NCI-H69 (cell line): ENCODE results near the gene ANKHD1.

Experiments used
- DNase-seq: peaks from one replicate; lab custom pipeline; 2025; lab: John Stamatoyannopoulos, UW

Gene ANKHD1, protein sequence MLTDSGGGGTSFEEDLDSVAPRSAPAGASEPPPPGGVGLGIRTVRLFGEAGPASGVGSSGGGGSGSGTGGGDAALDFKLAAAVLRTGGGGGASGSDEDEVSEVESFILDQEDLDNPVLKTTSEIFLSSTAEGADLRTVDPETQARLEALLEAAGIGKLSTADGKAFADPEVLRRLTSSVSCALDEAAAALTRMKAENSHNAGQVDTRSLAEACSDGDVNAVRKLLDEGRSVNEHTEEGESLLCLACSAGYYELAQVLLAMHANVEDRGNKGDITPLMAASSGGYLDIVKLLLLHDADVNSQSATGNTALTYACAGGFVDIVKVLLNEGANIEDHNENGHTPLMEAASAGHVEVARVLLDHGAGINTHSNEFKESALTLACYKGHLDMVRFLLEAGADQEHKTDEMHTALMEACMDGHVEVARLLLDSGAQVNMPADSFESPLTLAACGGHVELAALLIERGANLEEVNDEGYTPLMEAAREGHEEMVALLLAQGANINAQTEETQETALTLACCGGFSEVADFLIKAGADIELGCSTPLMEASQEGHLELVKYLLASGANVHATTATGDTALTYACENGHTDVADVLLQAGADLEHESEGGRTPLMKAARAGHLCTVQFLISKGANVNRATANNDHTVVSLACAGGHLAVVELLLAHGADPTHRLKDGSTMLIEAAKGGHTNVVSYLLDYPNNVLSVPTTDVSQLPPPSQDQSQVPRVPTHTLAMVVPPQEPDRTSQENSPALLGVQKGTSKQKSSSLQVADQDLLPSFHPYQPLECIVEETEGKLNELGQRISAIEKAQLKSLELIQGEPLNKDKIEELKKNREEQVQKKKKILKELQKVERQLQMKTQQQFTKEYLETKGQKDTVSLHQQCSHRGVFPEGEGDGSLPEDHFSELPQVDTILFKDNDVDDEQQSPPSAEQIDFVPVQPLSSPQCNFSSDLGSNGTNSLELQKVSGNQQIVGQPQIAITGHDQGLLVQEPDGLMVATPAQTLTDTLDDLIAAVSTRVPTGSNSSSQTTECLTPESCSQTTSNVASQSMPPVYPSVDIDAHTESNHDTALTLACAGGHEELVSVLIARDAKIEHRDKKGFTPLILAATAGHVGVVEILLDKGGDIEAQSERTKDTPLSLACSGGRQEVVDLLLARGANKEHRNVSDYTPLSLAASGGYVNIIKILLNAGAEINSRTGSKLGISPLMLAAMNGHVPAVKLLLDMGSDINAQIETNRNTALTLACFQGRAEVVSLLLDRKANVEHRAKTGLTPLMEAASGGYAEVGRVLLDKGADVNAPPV (N-terminal part only)

DNA sequence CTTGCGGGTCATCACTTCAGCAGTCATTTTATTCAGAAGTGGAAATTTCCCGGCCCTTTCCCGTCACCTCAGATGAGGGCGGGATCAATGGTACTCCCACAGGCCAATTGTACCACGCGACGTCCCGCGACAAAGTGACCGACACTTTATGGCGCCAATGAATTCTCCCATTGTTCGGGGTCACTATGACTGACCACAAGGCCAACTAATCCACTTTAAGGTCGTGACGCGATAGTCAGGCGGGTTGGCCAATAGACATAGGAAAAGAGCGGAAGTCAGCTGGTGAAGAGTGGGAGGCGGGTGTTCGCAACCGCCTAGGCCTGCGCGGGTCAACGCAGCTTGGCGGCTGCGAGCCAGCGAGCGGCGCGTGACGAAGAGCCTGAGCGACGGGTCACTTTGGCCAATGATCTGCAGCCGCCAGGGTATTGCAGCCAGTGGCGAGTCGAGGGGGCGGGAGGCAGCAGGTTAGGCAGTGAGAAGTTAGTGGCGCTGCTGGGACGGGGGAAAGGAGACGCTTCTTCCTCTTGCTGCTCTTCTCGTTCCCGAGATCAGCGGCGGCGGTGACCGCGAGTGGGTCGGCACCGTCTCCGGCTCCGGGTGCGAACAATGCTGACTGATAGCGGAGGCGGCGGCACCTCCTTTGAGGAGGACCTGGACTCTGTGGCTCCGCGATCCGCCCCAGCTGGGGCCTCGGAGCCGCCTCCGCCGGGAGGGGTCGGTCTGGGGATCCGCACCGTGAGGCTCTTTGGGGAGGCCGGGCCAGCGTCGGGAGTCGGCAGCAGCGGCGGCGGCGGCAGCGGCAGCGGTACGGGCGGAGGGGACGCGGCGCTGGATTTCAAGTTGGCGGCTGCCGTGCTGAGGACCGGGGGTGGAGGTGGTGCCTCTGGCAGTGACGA is at the start of gene ANKHD1:
Gene ANKHD1 (plus strand): TSS at position 472 of the 896 bp plus-strand sequence. CDS start 135 bp downstream, at position 607.
- peak; percentile 100 for DNase-seq

DNA sequence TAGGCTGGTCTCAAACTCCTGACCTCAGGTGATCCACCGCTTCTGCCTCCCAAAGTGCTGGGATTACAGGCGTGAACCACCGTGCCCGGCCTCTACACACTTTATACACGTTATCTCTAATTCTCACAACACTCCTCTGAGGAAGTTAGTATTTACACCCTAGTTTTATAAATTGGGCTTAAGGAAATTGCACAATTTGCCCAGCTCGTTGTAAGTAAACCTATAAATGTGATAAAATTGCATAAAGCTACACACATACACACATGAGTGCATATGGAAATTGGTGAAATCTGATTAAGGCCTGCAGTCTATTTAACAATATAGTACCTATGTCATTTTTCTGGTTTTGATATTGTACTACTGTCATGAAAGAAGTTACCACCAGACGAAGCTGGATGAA is 46.1 kb upstream of the ANKHD1 start:
- DNase-seq = no peak

DNA sequence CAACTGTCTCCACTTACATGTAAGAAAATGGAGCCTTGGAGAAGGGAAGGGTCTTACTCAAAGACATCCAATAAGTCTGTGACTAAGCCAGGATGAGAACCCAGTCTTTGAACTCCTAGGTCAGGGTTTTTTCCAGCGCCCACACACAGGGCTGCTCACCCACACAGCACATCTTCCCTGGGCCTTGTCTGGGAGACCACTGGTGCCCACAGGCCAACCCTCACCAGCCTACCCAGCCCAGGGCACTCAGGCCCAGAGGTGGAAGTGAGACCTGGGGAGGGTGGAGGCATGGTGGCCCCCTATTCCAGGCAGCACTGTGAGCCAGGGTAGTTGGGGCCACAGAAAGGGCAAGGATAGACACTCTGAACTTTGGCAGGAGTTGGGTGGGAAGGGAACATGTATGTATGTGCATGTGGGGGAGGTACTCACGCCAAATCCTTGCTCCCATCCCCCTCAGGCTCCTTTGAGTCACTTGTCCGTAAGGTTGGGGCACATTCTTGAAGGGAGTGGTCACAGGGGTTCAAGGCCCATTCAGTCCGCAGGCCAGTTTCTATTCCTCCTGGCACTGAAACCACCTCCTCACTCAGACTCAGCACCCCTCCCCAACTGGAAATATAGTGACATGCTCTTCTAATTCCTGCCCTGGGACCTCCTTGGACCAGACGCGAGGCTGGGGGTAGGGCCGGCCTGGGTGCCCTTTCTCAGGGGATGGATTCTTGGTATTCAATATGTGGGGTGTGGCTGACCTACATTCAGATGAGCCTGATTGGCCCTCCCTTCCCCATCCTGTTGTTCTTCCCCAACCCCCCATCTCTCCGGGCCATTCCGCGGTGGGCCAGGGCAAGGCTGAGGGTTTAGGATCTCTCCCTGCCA is 44.5 kb upstream of the ANKHD1 start:
- no peak for DNase-seq

DNA sequence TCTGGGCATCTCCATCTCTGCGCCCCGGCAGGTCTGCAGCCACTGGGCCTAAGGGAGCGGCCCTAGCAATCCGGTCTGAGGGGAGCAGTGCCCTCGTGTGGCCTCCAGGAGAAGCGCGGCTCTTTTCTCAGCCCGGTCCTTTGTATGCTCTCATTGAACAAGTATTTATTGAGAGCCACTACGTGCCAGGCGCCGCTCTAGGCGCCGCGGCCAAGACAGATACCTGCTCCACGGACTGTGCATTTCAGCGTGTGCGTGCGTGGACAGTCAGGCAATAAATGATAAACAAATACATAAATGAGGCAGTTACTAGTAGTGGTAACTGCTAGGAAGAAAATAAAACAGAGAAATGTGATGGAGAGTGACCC is 43.9 kb upstream of the ANKHD1 start:
- peak; percentile 86 for DNase-seq

DNA sequence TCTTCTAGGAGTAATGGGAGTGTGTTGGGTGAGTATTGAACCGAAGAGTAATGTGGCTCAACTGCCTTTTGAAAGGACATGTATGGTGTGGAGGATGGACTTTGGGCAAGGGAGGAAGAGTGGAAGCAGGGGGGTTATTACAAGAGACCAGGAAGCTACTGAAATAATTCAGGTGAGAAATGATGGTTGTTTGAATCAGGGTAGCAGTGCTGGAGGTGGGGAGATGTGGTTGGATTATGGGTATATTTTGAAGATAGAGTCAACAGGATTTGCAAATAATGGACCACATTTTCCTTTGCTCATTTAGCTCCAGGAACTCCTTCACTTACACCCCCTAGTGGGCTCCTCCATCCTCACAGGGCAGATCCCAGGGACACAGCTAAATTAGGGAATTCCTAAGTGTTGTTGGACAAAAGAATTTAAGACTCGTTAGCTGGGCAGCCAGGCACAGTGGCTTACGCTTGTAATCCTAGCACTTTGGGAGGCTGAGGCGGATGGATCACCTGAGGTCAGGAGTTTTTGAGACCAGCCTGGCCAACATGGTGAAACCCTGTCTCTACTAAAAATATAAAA is 42.8 kb upstream of the ANKHD1 start:
- DNase-seq = peak; percentile 48

DNA sequence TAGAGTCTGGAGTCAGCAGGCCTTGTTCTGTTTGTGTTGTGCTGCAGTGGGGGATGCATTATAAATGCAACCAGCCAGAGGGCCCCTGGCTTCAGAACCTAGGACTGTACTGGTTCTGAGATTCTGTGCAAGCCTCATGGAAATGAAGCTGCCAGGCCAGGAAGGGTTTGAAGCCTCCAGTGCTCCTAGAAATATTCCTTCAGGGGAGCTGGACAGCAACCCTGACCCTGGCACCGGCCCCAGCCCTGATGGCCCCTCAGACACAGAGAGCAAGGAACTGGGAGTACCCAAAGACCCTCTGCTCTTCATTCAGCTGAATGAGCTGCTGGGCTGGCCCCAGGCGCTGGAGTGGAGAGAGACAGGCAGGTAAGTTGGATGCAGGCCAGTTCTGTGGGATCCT is 41.5 kb upstream of the ANKHD1 start, which contains the start of gene SLC4A9:
Gene SLC4A9 (plus strand): TSS at position 94 of the 400 bp plus-strand sequence. CDS start 43 bp downstream, at position 137.
- DNase-seq = no peak

DNA sequence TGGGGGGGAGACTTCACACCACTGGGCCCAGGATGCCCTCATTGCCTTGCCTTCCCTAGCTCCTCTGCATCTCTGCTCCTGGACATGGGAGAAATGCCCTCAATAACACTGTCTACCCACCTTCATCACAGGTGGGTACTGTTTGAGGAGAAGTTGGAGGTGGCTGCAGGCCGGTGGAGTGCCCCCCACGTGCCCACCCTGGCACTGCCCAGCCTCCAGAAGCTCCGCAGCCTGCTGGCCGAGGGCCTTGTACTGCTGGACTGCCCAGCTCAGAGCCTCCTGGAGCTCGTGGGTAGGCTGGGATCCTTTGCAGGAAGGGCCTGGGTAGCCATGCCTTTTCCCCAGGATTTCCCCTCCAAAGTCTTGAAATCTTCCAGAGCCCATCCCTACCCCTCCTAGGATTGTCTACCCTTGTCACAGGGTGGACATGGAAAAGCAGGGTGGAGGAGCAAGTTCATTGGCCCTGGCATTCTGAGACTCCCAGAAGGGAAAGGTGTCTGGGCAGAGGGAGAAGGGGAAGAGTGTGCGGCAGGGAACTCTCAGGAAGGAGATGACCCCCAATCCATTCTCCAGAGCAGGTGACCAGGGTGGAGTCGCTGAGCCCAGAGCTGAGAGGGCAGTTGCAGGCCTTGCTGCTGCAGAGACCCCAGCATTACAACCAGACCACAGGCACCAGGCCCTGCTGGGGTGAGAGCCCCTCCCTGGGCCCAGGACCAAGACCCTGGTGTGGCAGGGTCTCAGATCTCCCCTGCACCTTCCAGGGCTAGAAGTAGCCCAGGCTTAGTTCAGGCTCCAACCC is 40.8 kb upstream of the ANKHD1 start:
- no peak for DNase-seq

DNA sequence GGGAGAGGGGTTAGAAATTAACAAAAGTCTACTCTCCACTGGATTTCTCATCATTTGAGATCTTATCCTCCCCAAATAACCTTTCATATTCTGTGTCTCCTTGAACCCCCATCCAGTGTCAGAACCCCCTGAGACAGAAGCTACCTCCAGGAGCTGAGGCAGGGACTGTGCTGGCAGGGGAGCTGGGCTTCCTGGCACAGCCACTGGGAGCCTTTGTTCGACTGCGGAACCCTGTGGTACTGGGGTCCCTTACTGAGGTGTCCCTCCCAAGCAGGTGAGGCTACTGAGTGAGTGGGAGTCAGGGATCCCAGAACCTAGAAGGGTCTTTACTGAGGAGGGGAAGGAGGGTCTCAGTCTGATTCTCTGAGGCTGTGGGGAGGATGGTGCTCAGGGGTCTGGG is 39.7 kb upstream of the ANKHD1 start:
- DNase-seq = no peak

DNA sequence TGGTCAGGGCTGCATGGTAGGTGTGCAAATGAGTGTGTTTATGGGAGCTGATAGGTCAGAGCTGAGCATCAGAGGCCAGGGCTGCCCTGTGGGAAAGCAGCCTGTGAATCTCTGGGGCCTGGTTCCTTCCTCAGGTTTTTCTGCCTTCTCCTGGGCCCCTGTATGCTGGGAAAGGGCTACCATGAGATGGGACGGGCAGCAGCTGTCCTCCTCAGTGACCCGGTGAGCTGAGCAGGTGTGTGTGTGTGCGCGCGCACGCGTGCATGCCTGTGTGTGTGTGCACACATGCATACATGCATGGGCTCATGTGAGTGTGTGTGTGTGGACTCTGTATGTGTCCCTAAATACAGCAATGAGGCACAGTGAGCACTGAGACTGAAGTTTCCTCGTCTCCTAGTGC is 39.3 kb upstream of the ANKHD1 start:
- no peak for DNase-seq

DNA sequence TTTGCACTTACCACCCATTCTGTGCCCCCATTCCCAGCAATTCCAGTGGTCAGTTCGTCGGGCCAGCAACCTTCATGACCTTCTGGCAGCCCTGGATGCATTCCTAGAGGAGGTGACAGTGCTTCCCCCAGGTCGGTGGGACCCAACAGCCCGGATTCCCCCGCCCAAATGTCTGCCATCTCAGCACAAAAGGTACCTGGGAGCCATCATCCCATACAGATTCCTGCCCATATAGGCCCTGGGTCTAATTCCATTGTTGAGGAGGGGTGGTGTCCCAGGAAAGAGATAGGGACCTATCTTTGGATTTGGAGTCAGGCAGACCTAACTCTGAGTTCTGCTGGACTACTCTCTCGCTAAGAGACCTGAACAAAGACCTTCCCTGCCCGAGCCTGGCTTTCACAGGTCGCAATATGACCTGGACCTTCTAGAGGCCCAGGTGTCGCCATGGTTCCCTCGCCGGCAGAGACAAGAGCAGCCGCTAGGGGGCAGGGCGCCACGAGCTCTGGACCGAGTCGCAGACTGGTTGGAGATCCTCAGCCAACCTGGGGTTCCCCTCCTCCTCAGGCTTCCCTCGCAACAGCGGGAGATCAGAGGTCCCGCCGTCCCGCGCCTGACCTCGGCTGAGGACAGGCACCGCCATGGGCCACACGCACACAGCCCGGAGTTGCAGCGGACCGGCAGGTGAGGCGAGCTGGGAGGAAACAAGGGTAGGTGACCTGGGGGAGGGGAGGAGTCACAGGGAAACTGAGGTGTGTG is 38.6 kb upstream of the ANKHD1 start:
- DNase-seq = peak; percentile 78

DNA sequence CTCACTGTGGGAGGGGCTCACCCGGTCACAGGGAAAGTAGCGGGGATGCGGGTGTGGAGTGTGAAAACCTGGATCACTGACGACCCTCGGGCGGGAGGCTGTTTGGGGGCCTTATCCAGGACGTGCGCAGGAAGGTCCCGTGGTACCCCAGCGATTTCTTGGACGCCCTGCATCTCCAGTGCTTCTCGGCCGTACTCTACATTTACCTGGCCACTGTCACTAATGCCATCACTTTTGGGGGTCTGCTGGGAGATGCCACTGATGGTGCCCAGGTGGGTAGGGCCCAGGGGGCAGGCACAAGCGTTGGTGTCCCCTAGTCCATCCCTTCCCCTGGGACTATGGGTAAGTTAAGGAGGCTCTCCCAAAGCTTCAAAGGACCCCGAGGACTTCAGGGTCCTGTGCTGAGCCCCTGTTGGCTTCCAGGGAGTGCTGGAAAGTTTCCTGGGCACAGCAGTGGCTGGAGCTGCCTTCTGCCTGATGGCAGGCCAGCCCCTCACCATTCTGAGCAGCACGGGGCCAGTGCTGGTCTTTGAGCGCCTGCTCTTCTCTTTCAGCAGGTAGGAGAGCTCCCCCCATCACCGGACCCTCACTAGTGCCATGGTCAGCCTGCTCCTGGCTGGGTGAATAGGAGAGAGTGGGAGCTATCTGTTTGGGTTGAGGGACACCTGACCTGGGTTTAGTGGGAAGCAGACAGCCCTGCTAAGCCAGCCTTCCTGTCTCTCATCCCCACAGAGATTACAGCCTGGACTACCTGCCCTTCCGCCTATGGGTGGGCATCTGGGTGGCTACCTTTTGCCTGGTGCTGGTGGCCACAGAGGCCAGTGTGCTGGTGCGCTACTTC is 37.8 kb upstream of the ANKHD1 start:
- DNase-seq = no peak

DNA sequence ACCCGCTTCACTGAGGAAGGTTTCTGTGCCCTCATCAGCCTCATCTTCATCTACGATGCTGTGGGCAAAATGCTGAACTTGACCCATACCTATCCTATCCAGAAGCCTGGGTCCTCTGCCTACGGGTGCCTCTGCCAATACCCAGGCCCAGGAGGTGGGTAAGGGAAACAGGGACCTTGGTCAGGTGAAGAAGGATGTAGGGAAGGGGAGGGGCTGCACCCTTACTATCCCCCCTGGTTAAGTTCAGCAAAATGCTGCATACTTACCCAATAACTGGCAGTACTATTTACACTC is 37.2 kb upstream of the ANKHD1 start:
- DNase-seq = no peak

DNA sequence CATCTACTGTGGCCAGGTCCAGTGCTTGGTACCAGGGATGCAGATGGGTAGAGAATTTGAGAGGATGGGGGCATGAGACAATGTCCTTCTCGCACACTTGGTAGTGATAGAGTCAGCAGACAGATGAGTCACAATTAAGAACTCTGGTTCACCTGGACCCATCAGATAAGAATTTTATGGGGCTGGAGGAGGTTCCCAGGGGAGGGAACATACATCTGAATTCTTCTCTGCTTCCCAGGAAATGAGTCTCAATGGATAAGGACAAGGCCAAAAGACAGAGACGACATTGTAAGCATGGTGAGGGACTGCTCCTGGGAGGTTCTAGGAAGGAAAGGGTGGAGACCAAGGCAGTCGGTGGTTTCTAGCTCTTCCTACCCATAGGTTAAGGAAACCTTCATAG is 36.4 kb upstream of the ANKHD1 start:
- no peak for DNase-seq

DNA sequence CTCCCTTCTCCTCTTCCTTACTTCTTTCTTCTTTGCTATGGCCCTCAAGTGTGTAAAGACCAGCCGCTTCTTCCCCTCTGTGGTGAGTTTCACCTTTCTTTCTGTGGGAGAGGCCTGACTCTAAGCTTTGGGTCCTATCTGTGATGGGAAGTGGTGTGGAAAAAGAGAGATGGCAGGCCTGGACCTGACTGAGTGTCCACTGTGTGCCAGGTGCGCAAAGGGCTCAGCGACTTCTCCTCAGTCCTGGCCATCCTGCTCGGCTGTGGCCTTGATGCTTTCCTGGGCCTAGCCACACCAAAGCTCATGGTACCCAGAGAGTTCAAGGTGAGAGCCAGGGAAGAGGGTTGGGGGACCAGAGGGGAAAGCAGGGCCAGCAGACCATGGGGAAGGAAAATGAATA is 35.7 kb upstream of the ANKHD1 start:
- no peak for DNase-seq

DNA sequence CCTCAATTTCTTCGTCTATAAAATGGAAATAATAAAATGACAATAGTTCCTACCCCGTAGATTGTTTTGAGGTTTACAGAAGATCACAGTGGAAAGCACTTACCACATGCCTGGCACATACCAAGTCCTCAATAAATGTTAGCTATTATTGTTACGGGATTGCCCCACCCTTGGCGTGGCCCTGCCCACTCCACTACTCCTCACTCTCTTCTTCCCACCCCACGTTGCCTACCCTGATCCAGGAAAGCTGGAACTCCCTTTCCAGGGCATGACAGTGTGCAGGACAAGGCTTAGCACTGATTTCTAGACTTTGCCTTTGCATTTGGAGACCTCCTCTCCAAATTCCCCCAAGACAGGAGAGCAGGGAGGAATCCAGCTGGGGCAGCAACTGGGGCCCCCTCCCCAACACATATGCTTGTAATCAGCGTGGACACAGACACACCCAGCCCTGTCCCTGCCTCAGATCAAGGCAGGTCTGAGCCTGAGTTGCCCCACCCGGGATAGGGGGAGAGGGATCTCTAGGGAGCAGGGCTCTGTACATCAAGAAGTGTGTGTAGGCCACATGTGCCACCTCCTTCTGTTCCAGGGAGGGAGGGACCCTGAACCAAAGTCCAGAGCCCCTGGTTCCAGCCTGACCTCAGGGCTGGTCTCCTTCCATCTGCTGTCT is 34.9 kb upstream of the ANKHD1 start:
- no peak for DNase-seq

DNA sequence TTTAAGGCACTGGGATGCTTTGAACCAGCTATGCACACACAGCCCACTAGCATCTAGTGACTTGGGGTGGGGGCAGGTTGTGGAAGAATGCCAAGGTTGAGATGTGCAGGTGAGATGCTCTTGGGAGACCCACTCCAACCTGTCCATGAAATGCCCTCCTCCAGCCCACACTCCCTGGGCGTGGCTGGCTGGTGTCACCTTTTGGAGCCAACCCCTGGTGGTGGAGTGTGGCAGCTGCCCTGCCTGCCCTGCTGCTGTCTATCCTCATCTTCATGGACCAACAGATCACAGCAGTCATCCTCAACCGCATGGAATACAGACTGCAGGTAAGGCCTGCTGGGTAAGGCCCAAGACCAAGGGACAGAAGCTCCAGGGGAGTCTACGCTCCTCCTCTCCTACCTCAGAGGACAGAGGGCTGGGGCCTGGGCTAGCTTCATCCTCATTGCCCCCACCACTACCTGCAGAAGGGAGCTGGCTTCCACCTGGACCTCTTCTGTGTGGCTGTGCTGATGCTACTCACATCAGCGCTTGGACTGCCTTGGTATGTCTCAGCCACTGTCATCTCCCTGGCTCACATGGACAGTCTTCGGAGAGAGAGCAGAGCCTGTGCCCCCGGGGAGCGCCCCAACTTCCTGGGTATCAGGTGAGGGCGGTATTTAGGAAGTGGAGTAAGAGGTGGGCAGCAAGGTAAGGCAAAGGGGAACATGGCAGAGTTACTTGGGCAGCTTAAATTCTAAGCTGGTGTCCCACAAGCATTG is 34.2 kb upstream of the ANKHD1 start:
- no peak for DNase-seq
